ENCODE measurements around the gene AMOTL2. TPM values are rescaled to one million over a fixed set of nuclear protein-coding genes. Genes with fewer than 3 reads are reported as not detected.

Gene AMOTL2
- total and polyA plus RNA-seq, 4 donors = 4.2 to 16.7 (median 9.4) TPM

DNA sequence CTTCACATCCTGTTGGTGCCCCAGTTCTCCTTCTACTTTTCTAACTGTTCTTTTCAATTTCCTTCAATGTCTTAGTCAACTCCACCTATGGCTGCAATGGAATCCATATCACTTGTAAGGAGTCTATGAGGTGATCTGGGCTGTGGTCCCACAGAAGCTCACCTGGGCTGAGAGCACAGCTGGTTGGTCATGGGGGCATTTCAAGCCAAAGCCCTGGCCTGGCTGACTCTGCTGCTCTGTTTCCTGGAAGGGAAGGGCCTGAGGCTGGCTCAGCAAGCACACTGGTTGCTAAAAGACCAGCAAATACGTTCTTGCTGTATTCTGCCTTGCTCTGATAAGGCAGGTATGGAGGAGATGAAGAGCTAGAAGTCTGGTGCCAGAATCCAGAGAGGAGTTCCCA lies 29.0 kb downstream of the AMOTL2 start:
- no peak overlapping the region for H3K27ac ChIP-seq (ENCODE audit: low read depth in 1 of 2, low read length in 2 of 2)
- 81% methylated on average over 1 of the region's 1 CpG for WGBS
- no peaks in the 10 kb centered on the region for H3K4me1 ChIP-seq (ENCODE audit: control insufficient read depth in 4 of 4, insufficient read depth in 4 of 4, low read length in 3 of 4)
- H3K4me3 ChIP-seq (ENCODE audit: low read depth in 1 of 3, low read length in 3 of 3) = no peak overlapping the region
- peaks cover 0 to 5% (median 0%) of the 10 kb centered on the region in 4 donors for H3K36me3 ChIP-seq (ENCODE audit: control insufficient read depth in 4 of 4, insufficient read depth in 3 of 4, low read depth in 1 of 4, low read length in 3 of 4)
- H3K9me3 ChIP-seq (ENCODE audit: control insufficient read depth in 4 of 4, low read length in 3 of 4) = peaks cover 0 to 3% (median 2%) of the 10 kb centered on the region in 4 donors
- H3K27me3 ChIP-seq (ENCODE audit: control insufficient read depth in 4 of 4, insufficient read depth in 4 of 4, low read length in 3 of 4) = no peaks in the 10 kb centered on the region
- no peak for TF ChIP-seq RAD21 (IDR thresholded peaks at IDR 0.05)
- no peak for TF ChIP-seq EGR1 (IDR thresholded peaks at IDR 0.05; ENCODE audit: low read depth in 2 of 2)
- TF ChIP-seq HNF4A (conservative IDR thresholded peaks at IDR 0.05) = no peak
- TF ChIP-seq FOXA1 (IDR thresholded peaks at IDR 0.05) = no peak
- no peak for TF ChIP-seq GABPA (IDR thresholded peaks at IDR 0.05 in 1 of 2, conservative IDR thresholded peaks at IDR 0.05 in 1 of 2)
- no peak for TF ChIP-seq RXRA (IDR thresholded peaks at IDR 0.05)
- TF ChIP-seq, protein P1, sequence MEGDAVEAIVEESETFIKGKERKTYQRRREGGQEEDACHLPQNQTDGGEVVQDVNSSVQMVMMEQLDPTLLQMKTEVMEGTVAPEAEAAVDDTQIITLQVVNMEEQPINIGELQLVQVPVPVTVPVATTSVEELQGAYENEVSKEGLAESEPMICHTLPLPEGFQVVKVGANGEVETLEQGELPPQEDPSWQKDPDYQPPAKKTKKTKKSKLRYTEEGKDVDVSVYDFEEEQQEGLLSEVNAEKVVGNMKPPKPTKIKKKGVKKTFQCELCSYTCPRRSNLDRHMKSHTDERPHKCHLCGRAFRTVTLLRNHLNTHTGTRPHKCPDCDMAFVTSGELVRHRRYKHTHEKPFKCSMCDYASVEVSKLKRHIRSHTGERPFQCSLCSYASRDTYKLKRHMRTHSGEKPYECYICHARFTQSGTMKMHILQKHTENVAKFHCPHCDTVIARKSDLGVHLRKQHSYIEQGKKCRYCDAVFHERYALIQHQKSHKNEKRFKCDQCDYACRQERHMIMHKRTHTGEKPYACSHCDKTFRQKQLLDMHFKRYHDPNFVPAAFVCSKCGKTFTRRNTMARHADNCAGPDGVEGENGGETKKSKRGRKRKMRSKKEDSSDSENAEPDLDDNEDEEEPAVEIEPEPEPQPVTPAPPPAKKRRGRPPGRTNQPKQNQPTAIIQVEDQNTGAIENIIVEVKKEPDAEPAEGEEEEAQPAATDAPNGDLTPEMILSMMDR (IDR thresholded peaks at IDR 0.05; ENCODE audit: low read depth, low read length, missing input control) = no peak
- TF ChIP-seq, protein P2, sequence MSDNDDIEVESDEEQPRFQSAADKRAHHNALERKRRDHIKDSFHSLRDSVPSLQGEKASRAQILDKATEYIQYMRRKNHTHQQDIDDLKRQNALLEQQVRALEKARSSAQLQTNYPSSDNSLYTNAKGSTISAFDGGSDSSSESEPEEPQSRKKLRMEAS (IDR thresholded peaks at IDR 0.05) = no peak
- H3K9ac ChIP-seq (ENCODE audit: low read depth in 1 of 2, low read length in 2 of 2) = no peak overlapping the region
- DNase-seq (ENCODE audit: low spot score) = no peak

DNA sequence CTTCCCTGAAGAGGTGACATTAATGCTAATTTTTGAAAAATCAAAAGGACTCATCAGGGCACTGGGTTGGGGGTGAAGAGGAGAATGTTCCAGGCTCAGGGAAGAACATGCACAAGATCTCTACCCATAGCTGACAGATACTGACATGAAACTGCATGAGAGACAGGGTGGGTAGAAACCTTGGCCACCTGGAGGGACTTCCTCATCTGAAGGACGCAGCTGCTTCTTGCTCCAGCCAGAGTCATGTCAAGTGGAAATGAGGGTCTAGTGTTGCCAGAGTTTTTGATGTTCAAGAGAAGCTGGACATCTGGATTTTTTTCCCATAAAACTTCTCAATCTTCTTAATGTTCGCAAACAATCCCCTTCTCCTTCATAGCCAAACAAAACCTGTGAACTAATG lies 29.7 kb downstream of the AMOTL2 start:
- Histone ChIP-seq H3K4me3 (ENCODE audit: low read depth in 1 of 3, low read length in 3 of 3) (no peak overlapping the region), H3K4me1 (ENCODE audit: control insufficient read depth in 4 of 4, insufficient read depth in 4 of 4, low read length in 3 of 4) (no peaks in the 10 kb centered on the region), H3K9me3 (ENCODE audit: control insufficient read depth in 4 of 4, low read length in 3 of 4) (peaks cover 0 to 3% (median 2%) of the 10 kb centered on the region in 4 donors), H3K36me3 (ENCODE audit: control insufficient read depth in 4 of 4, insufficient read depth in 3 of 4, low read depth in 1 of 4, low read length in 3 of 4) (peaks cover 0 to 7% (median 0%) of the 10 kb centered on the region in 4 donors), H3K27me3 (ENCODE audit: control insufficient read depth in 4 of 4, insufficient read depth in 4 of 4, low read length in 3 of 4) (no peaks in the 10 kb centered on the region), H3K9ac (ENCODE audit: low read depth in 1 of 2, low read length in 2 of 2) (no peak overlapping the region), H3K27ac (ENCODE audit: low read depth in 1 of 2, low read length in 2 of 2) (no peak overlapping the region)
- WGBS = 88% methylated on average over 2 of the region's 2 CpGs
- DNase-seq (ENCODE audit: low spot score) = no peak
- no peak for TF ChIP-seq RAD21 (IDR thresholded peaks at IDR 0.05)
- no peak for TF ChIP-seq HNF4A (conservative IDR thresholded peaks at IDR 0.05)
- no peak for TF ChIP-seq FOXA1 (IDR thresholded peaks at IDR 0.05)

DNA sequence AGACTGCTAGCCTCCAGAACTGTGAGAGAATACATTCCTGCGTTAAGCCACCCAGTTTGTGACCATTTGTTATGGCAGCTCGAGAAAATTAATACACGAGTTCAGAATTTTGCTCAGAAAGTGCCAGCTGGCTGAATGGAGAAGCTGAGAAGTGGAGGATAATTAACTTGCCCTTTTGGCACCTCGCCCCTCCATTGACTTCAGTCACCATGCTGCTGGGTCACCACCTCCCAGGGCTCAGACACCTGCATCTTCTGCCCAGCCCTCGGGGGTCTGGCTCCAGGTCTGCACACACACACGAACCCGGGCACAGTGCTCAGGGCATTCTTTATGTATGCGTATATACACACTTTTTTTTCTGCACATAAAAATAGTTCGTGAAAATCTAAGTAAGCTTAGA lies 32.0 kb downstream of the AMOTL2 start:
- no peak overlapping the region for H3K9ac ChIP-seq (ENCODE audit: low read depth in 1 of 2, low read length in 2 of 2)
- H3K4me1 ChIP-seq (ENCODE audit: control insufficient read depth in 4 of 4, insufficient read depth in 4 of 4, low read length in 3 of 4) = no peaks in the 10 kb centered on the region
- TF ChIP-seq, protein P3, sequence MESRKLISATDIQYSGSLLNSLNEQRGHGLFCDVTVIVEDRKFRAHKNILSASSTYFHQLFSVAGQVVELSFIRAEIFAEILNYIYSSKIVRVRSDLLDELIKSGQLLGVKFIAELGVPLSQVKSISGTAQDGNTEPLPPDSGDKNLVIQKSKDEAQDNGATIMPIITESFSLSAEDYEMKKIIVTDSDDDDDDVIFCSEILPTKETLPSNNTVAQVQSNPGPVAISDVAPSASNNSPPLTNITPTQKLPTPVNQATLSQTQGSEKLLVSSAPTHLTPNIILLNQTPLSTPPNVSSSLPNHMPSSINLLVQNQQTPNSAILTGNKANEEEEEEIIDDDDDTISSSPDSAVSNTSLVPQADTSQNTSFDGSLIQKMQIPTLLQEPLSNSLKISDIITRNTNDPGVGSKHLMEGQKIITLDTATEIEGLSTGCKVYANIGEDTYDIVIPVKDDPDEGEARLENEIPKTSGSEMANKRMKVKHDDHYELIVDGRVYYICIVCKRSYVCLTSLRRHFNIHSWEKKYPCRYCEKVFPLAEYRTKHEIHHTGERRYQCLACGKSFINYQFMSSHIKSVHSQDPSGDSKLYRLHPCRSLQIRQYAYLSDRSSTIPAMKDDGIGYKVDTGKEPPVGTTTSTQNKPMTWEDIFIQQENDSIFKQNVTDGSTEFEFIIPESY (IDR thresholded peaks at IDR 0.05) = no peak
- no peak for TF ChIP-seq EGR1 (IDR thresholded peaks at IDR 0.05; ENCODE audit: low read depth in 2 of 2)
- TF ChIP-seq, protein P4, sequence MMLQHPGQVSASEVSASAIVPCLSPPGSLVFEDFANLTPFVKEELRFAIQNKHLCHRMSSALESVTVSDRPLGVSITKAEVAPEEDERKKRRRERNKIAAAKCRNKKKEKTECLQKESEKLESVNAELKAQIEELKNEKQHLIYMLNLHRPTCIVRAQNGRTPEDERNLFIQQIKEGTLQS (IDR thresholded peaks at IDR 0.05) = no peak
- TF ChIP-seq SP1 (IDR thresholded peaks at IDR 0.05) = no peak
- TF ChIP-seq, protein P2 (IDR thresholded peaks at IDR 0.05) = no peak
- TF ChIP-seq, protein P5, sequence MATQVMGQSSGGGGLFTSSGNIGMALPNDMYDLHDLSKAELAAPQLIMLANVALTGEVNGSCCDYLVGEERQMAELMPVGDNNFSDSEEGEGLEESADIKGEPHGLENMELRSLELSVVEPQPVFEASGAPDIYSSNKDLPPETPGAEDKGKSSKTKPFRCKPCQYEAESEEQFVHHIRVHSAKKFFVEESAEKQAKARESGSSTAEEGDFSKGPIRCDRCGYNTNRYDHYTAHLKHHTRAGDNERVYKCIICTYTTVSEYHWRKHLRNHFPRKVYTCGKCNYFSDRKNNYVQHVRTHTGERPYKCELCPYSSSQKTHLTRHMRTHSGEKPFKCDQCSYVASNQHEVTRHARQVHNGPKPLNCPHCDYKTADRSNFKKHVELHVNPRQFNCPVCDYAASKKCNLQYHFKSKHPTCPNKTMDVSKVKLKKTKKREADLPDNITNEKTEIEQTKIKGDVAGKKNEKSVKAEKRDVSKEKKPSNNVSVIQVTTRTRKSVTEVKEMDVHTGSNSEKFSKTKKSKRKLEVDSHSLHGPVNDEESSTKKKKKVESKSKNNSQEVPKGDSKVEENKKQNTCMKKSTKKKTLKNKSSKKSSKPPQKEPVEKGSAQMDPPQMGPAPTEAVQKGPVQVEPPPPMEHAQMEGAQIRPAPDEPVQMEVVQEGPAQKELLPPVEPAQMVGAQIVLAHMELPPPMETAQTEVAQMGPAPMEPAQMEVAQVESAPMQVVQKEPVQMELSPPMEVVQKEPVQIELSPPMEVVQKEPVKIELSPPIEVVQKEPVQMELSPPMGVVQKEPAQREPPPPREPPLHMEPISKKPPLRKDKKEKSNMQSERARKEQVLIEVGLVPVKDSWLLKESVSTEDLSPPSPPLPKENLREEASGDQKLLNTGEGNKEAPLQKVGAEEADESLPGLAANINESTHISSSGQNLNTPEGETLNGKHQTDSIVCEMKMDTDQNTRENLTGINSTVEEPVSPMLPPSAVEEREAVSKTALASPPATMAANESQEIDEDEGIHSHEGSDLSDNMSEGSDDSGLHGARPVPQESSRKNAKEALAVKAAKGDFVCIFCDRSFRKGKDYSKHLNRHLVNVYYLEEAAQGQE (IDR thresholded peaks at IDR 0.05) = no peak
- TF ChIP-seq, protein P1 (IDR thresholded peaks at IDR 0.05; ENCODE audit: low read depth, low read length, missing input control) = no peak
- TF ChIP-seq NR2F2 (IDR thresholded peaks at IDR 0.05) = no peak
- TF ChIP-seq YY1 (IDR thresholded peaks at IDR 0.05) = no peak
- TF ChIP-seq RAD21 (IDR thresholded peaks at IDR 0.05) = no peak
- TF ChIP-seq FOXA2 (IDR thresholded peaks at IDR 0.05) = no peak
- TF ChIP-seq HNF4G (IDR thresholded peaks at IDR 0.05) = no peak
- no peak for TF ChIP-seq FOXA1 (IDR thresholded peaks at IDR 0.05)
- TF ChIP-seq RXRA (IDR thresholded peaks at IDR 0.05) = no peak
- no peak for TF ChIP-seq JUND (IDR thresholded peaks at IDR 0.05)
- H3K27ac ChIP-seq (ENCODE audit: low read depth in 1 of 2, low read length in 2 of 2) = no peak overlapping the region
- H3K9me3 ChIP-seq (ENCODE audit: control insufficient read depth in 4 of 4, low read length in 3 of 4) = peaks cover 0 to 3% (median 2%) of the 10 kb centered on the region in 4 donors
- H3K4me3 ChIP-seq (ENCODE audit: low read depth in 1 of 3, low read length in 3 of 3) = no peak overlapping the region
- 96% methylated on average over 9 of the region's 9 CpGs for WGBS
- no peaks in the 10 kb centered on the region for H3K27me3 ChIP-seq (ENCODE audit: control insufficient read depth in 4 of 4, insufficient read depth in 4 of 4, low read length in 3 of 4)
- DNase-seq (ENCODE audit: low spot score) = no peak
- H3K36me3 ChIP-seq (ENCODE audit: control insufficient read depth in 4 of 4, insufficient read depth in 3 of 4, low read depth in 1 of 4, low read length in 3 of 4) = peaks cover 0 to 7% (median 0%) of the 10 kb centered on the region in 4 donors
